Activated CD8-positive, alpha-beta memory T cell treated with anti-CD3 and anti-CD28 coated beads, Interleukin-2, amount 50 U/mL, for 1 hour (primary cell): ENCODE results near the gene ICAM5.
"Not testable (repeated sequence)": the region's sequence is repeated elsewhere in the genome, so short reads cannot be mapped to it uniquely, and the experiment has no call there.

ENCODE experiments used
- DNase-seq: peaks from one replicate; pipeline ENCODE4 v3.0.0-alpha.2; 2020; ENCODE audit errors: extremely low read depth

Gene ICAM5

DNA sequence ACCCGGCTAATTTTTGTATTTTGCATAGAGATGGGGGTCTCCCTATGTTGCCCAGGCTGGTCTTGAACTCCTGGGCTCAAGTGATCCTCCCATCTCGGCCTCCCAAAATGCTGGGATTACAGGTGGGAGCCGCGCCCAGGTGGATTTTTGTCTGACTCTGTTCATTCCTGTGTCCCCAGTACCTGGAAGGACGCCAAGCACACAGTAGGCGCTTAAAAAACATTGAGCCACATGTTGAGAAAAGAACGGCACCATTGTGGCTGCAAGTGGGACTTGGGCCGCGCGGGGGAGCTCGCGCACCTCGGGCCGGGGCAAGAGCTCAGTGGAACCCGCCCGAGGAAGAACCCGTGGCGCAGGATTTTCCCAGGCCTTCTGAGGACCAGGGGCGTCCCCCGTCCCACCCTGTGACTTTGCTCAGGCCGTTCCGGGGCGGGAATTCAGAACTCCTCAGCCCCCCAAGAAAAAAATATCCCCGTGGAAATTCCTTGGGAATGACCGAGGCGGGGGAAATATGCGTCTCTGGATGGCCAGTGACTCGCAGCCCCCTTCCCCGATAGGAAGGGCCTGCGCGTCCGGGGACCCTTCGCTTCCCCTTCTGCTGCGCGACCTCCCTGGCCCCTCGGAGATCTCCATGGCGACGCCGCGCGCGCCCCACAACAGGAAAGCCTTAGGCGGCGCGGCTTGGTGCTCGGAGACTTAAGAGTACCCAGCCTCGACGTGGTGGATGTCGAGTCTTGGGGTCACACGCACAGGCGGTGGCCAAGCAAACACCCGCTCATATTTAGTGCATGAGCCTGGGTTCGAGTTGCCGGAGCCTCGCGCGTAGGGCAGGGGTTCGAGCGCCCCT lies 20.2 kb upstream of the ICAM5 start:
- peak; percentile 39 for DNase-seq

- no peak for DNase-seq
Observed at GRCh38 chr19:10270180-10270615, 19.6 kb upstream of the ICAM5 start.

GRCh38 chr19:10270616-10271394 lies 18.9 kb upstream of the ICAM5 start, which contains the start of gene ICAM1:
Gene ICAM1, plus strand, starts transcription at chr19:10271120. Its CDS starts 40 bp downstream, at chr19:10271160.
- DNase-seq, result peak; percentile 43

DNA sequence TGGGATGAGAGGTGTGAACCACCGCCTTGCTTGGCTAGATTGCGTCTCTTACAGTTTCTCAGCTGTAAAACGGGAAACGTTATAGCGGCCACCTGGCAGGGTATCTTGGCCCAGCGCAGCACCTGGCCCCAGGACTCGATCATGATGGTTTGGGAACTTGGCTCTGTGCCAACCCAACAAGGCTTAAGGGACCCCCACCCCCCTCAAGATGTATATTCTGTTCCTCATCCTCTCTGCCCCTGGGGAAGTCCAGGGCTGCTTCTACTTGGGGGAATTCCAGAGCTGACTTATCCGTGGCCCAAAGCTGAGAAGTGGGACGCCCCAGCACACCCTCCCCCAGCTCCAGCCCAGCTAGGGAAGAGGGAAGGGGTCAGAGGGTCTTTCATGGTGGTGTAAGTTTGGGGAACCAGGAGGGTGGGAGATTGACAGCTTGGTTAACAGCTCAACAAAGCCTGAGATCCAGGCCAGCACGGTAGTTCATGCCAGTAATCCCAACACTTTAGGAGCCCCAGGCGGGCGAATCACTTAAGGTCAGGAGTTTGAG lies 18.1 kb upstream of the ICAM5 start:
- DNase-seq, result no peak

DNA sequence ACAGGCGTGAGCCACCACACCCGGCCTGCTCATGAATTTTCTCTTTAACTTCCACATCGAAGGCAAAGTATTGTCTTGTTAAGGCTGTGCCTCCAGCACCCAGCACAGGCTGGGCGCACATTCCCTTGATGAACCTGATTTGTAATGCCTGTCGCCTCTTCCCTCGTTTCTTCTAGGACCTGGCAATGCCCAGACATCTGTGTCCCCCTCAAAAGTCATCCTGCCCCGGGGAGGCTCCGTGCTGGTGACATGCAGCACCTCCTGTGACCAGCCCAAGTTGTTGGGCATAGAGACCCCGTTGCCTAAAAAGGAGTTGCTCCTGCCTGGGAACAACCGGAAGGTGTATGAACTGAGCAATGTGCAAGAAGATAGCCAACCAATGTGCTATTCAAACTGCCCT lies 15.2 kb upstream of the ICAM5 start:
- DNase-seq, result no peak

GRCh38 chr19:10277795-10278589 lies 11.8 kb upstream of the ICAM5 start:
- DNase-seq, result no peak

DNA sequence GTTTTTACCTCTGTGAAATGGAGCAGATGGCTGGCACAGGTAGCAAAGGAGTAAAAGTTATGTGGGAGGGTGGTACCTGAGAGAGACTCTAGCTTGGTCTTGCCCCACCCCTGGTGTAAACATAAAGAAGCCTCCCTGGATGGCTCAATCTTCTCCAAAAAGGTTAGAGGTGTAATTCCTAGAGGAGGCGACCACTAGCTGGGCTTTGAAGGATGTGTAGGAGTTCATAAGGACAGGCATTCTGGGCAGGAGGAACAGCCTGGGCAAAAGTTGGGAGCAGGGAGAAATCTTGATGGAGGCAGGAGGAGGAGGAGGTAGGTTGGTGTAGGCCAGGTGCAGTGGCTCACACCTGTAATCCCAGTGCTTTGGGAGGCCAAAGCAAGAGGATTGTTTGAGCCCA lies 10.8 kb upstream of the ICAM5 start:
- no peak for DNase-seq

GRCh38 chr19:10279737-10280442 lies 9.9 kb upstream of the ICAM5 start:
- DNase-seq, result no peak

DNA sequence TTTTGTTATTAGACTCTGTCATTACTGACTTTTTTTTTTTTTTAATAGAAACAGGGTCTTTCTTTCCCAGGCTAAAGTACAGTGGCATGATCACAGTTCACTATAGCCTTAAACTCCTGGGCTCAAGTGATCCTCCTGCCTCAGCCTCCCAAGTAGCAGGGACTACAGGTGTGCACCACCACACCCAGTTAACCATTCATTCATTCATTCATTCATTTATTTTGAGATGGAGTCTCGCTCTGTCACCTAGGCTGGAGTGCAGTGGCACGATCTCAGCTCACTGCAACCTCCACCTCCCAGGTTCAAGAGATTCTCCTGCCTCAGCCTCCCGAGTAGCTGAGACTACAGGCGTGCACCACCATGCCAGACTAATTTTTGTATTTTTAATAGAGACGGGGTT lies 7.7 kb upstream of the ICAM5 start:
- not testable (repeated sequence) for DNase-seq

GRCh38 chr19:10283301-10284064 lies 6.3 kb upstream of the ICAM5 start:
- no peak for DNase-seq

DNA sequence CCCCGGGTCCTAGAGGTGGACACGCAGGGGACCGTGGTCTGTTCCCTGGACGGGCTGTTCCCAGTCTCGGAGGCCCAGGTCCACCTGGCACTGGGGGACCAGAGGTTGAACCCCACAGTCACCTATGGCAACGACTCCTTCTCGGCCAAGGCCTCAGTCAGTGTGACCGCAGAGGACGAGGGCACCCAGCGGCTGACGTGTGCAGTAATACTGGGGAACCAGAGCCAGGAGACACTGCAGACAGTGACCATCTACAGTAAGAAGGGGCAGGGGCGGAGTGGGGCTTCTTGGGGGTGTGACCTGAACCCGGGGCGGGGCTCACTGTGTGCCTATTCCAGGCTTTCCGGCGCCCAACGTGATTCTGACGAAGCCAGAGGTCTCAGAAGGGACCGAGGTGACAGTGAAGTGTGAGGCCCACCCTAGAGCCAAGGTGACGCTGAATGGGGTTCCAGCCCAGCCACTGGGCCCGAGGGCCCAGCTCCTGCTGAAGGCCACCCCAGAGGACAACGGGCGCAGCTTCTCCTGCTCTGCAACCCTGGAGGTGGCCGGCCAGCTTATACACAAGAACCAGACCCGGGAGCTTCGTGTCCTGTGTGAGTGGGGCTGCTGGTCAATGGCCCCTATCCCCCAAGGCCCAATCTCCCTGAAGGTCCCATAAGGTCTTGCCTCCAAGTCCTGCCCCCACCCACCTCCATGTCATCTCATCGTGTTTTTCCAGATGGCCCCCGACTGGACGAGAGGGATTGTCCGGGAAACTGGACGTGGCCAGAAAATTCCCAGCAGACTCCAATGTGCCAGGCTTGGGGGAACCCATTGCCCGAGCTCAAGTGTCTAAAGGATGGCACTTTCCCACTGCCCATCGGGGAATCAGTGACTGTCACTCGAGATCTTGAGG lies 5.4 kb upstream of the ICAM5 start:
- no peak for DNase-seq

DNA sequence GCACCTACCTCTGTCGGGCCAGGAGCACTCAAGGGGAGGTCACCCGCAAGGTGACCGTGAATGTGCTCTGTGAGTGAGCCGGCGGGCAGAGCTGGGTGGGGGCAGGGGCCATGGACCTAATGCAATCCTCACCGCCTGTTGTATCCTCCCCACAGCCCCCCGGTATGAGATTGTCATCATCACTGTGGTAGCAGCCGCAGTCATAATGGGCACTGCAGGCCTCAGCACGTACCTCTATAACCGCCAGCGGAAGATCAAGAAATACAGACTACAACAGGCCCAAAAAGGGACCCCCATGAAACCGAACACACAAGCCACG lies 4.8 kb upstream of the ICAM5 start:
- no peak for DNase-seq

GRCh38 chr19:10285393-10285792 lies 4.4 kb upstream of the ICAM5 start:
- DNase-seq, result no peak

DNA sequence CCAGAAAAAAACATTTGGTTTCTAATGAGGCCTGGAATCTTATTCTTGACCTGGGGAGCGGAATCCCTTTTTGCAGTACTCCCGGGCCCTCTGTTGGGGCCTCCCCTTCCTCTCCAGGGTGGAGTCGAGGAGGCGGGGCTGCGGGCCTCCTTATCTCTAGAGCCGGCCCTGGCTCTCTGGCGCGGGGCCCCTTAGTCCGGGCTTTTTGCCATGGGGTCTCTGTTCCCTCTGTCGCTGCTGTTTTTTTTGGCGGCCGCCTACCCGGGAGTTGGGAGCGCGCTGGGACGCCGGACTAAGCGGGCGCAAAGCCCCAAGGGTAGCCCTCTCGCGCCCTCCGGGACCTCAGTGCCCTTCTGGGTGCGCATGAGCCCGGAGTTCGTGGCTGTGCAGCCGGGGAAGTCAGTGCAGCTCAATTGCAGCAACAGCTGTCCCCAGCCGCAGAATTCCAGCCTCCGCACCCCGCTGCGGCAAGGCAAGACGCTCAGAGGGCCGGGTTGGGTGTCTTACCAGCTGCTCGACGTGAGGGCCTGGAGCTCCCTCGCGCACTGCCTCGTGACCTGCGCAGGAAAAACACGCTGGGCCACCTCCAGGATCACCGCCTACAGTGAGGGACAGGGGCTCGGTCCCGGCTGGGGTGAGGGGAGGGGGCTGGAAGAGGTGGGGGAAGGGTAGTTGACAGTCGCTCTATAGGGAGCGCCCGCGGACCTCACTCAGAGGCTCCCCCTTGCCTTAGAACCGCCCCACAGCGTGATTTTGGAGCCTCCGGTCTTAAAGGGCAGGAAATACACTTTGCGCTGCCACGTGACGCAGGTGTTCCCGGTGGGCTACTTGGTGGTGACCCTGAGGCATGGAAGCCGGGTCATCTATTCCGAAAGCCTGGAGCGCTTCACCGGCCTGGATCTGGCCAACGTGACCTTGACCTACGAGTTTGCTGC lies 2.7 kb upstream of the ICAM5 start, which contains the start of gene ICAM4:
Gene ICAM4 (plus strand): TSS at position 153 of the 935 bp plus-strand sequence. CDS start 58 bp downstream, at position 211.
- no peak for DNase-seq

- no peak for DNase-seq
Observed at GRCh38 chr19:10288662-10289166, 1.0 kb upstream of the ICAM5 start.

- no peak for DNase-seq
Observed at GRCh38 chr19:10289167-10289835, 451 bp upstream of the ICAM5 start.

DNA sequence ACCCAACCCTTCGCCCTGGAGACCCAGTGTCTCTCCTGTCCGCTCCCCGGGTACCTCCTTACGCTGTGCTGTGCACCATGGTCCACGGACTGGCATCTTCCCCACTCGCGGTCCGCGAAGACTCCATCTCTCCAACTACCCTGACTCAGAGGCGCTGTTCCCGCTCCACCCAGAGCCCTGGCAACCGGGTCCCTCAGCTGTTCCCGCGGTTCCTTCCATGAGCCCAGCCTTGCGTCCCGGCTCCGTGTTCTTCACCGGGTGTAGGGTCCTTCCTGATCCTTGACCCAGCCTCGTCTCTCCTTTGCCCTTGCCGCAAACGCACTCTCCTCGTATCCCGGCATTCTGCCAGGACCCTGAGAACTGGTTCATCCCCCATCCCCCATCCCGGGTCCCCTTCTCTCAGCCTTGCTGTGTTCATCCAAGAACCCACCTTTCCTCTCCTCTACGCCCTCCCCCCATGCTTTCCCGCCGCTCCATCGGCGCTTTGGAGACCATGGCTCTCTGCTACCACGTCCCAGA lies 664 bp downstream of the ICAM5 start:
- DNase-seq, result no peak
